ENCODE results near the gene MAP3K15.

Gene MAP3K15, protein sequence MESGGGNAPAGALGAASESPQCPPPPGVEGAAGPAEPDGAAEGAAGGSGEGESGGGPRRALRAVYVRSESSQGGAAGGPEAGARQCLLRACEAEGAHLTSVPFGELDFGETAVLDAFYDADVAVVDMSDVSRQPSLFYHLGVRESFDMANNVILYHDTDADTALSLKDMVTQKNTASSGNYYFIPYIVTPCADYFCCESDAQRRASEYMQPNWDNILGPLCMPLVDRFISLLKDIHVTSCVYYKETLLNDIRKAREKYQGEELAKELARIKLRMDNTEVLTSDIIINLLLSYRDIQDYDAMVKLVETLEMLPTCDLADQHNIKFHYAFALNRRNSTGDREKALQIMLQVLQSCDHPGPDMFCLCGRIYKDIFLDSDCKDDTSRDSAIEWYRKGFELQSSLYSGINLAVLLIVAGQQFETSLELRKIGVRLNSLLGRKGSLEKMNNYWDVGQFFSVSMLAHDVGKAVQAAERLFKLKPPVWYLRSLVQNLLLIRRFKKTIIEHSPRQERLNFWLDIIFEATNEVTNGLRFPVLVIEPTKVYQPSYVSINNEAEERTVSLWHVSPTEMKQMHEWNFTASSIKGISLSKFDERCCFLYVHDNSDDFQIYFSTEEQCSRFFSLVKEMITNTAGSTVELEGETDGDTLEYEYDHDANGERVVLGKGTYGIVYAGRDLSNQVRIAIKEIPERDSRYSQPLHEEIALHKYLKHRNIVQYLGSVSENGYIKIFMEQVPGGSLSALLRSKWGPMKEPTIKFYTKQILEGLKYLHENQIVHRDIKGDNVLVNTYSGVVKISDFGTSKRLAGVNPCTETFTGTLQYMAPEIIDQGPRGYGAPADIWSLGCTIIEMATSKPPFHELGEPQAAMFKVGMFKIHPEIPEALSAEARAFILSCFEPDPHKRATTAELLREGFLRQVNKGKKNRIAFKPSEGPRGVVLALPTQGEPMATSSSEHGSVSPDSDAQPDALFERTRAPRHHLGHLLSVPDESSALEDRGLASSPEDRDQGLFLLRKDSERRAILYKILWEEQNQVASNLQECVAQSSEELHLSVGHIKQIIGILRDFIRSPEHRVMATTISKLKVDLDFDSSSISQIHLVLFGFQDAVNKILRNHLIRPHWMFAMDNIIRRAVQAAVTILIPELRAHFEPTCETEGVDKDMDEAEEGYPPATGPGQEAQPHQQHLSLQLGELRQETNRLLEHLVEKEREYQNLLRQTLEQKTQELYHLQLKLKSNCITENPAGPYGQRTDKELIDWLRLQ (N-terminal part only)
- 0 to 0.19 (median 0) reads per million in 3 donors for total RNA-seq

GRCh38 chrX:19514791-19515614 lies at the start of gene MAP3K15:
MAP3K15 (minus strand) TSS chrX:19515508; CDS start chrX:19515261, 247 bp downstream.
- no peak within 1 kb of the TSS for H3K27ac ChIP-seq (ENCODE audit: insufficient read depth, low read length, poor library complexity, severe bottlenecking)
- H3K4me3 ChIP-seq (ENCODE audit: insufficient read depth, low read depth, low read length, poor library complexity, severe bottlenecking), result no peak within 1 kb of the TSS
- H3K9me3 ChIP-seq (ENCODE audit: control insufficient read depth, low read length), result no peaks in the 10 kb centered on the region
- DNase-seq, result no peak
- H3K27me3 ChIP-seq (replicated peaks; ENCODE audit: control insufficient read depth, insufficient read depth, low read length, poor library complexity, severe bottlenecking), result no peaks in the 10 kb centered on the region
- H3K36me3 ChIP-seq (ENCODE audit: control insufficient read depth, insufficient read depth, low read length), result no peaks in the 10 kb centered on the region
- no peaks in the 10 kb centered on the region for H3K4me1 ChIP-seq (ENCODE audit: control insufficient read depth, insufficient read depth, low read length, poor library complexity, severe bottlenecking)

DNA sequence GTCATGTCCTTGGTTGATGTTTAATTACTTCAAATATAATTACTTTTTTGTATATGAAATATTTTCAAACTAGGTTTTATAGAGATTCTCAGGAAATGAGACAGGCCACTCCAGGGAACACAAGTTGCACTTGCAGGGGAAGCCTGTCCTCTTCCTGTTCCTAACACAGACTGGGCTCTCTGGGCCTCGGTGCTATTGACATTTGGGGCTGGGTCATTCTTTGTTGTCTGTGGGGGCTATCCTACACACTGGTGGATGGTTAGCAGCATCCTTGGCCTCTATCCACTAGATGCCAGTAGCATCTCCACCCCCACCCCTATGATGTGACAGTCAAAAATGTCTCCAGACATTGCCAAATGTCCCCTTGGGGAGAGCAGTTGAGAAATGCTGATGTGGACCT lies 49.3 kb upstream of the MAP3K15 start:
- Histone ChIP-seq H3K27me3 (replicated peaks; ENCODE audit: control insufficient read depth, insufficient read depth, low read length, poor library complexity, severe bottlenecking) (no peaks in the 10 kb centered on the region), H3K4me3 (ENCODE audit: insufficient read depth, low read depth, low read length, poor library complexity, severe bottlenecking) (no peak overlapping the region), H3K9me3 (ENCODE audit: control insufficient read depth, low read length) (no peaks in the 10 kb centered on the region), H3K36me3 (ENCODE audit: control insufficient read depth, insufficient read depth, low read length) (no peaks in the 10 kb centered on the region), H3K4me1 (ENCODE audit: control insufficient read depth, insufficient read depth, low read length, poor library complexity, severe bottlenecking) (no peaks in the 10 kb centered on the region), H3K27ac (ENCODE audit: insufficient read depth, low read length, poor library complexity, severe bottlenecking) (no peak overlapping the region)
- no peak for DNase-seq

DNA sequence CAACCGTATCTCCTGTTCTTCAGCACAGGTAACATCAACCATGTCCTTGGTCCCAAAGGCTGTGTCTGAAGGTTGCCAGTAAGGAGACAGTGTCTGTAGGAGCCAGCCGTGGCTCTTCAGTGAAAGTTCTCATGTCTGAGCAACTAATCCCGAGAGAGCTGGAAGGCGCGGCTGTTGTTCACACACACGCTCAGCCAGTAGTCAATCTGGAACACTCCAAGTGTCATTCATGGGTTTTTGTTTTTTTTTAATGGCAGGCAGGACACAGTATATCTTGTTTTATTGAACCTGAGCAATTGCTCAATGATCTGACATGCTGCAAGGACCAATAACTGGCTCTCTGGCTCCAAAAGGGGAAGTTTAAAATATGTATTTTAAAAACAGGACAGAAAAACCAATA lies 48.4 kb upstream of the MAP3K15 start:
- no peaks in the 10 kb centered on the region for H3K27me3 ChIP-seq (replicated peaks; ENCODE audit: control insufficient read depth, insufficient read depth, low read length, poor library complexity, severe bottlenecking)

GRCh38 chrX:19563327-19563726 lies 48.0 kb upstream of the MAP3K15 start:
- H3K36me3 ChIP-seq (ENCODE audit: control insufficient read depth, insufficient read depth, low read length), result no peaks in the 10 kb centered on the region
- no peak for DNase-seq
- no peaks in the 10 kb centered on the region for H3K9me3 ChIP-seq (ENCODE audit: control insufficient read depth, low read length)
- H3K4me3 ChIP-seq (ENCODE audit: insufficient read depth, low read depth, low read length, poor library complexity, severe bottlenecking), result no peak overlapping the region
- no peaks in the 10 kb centered on the region for H3K4me1 ChIP-seq (ENCODE audit: control insufficient read depth, insufficient read depth, low read length, poor library complexity, severe bottlenecking)
- H3K27ac ChIP-seq (ENCODE audit: insufficient read depth, low read length, poor library complexity, severe bottlenecking), result no peak overlapping the region
- no peaks in the 10 kb centered on the region for H3K27me3 ChIP-seq (replicated peaks; ENCODE audit: control insufficient read depth, insufficient read depth, low read length, poor library complexity, severe bottlenecking)

More for the DNA sequence above, 48.4 kb upstream of the MAP3K15 start:
- H3K36me3 ChIP-seq (ENCODE audit: control insufficient read depth, insufficient read depth, low read length), result no peaks in the 10 kb centered on the region
- no peak overlapping the region for H3K27ac ChIP-seq (ENCODE audit: insufficient read depth, low read length, poor library complexity, severe bottlenecking)
- no peaks in the 10 kb centered on the region for H3K9me3 ChIP-seq (ENCODE audit: control insufficient read depth, low read length)
- no peak for DNase-seq
- no peak overlapping the region for H3K4me3 ChIP-seq (ENCODE audit: insufficient read depth, low read depth, low read length, poor library complexity, severe bottlenecking)
- no peaks in the 10 kb centered on the region for H3K4me1 ChIP-seq (ENCODE audit: control insufficient read depth, insufficient read depth, low read length, poor library complexity, severe bottlenecking)

- Histone ChIP-seq H3K9me3 (ENCODE audit: control insufficient read depth, low read length) (no peaks in the 10 kb centered on the region), H3K36me3 (ENCODE audit: control insufficient read depth, insufficient read depth, low read length) (no peaks in the 10 kb centered on the region), H3K4me1 (ENCODE audit: control insufficient read depth, insufficient read depth, low read length, poor library complexity, severe bottlenecking) (no peaks in the 10 kb centered on the region), H3K4me3 (ENCODE audit: insufficient read depth, low read depth, low read length, poor library complexity, severe bottlenecking) (no peak overlapping the region), H3K27me3 (replicated peaks; ENCODE audit: control insufficient read depth, insufficient read depth, low read length, poor library complexity, severe bottlenecking) (no peaks in the 10 kb centered on the region), H3K27ac (ENCODE audit: insufficient read depth, low read length, poor library complexity, severe bottlenecking) (no peak overlapping the region)
- no peak for DNase-seq
Observed at GRCh38 chrX:19560611-19561010, 45.3 kb upstream of the MAP3K15 start.

DNA sequence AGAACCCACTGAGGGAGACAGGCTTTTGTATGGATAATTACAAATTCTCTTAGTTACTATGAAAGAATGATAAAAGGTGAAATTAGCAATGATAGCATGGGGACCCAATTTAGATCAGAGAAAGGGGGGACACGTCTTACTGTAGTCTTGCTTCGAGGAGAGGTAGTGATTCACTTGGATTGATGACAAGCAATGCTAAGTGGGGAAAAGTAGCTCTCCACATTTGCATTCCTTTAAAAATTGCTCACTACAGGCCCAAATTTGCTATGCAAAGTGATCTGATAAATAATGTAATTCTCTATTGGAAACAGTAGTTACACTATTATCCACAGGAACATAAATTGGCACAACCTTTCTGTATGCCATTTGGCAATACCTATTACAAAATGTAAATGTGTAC lies 42.5 kb upstream of the MAP3K15 start:
- no peak overlapping the region for H3K27ac ChIP-seq (ENCODE audit: insufficient read depth, low read length, poor library complexity, severe bottlenecking)
- H3K4me3 ChIP-seq (ENCODE audit: insufficient read depth, low read depth, low read length, poor library complexity, severe bottlenecking), result no peak overlapping the region
- no peak for DNase-seq
- H3K9me3 ChIP-seq (ENCODE audit: control insufficient read depth, low read length), result no peaks in the 10 kb centered on the region
- no peaks in the 10 kb centered on the region for H3K4me1 ChIP-seq (ENCODE audit: control insufficient read depth, insufficient read depth, low read length, poor library complexity, severe bottlenecking)
- H3K27me3 ChIP-seq (replicated peaks; ENCODE audit: control insufficient read depth, insufficient read depth, low read length, poor library complexity, severe bottlenecking), result no peaks in the 10 kb centered on the region
- no peaks in the 10 kb centered on the region for H3K36me3 ChIP-seq (ENCODE audit: control insufficient read depth, insufficient read depth, low read length)

GRCh38 chrX:19556202-19556601 lies 40.9 kb upstream of the MAP3K15 start:
- no peak overlapping the region for H3K4me3 ChIP-seq (ENCODE audit: insufficient read depth, low read depth, low read length, poor library complexity, severe bottlenecking)
- no peak overlapping the region for H3K27ac ChIP-seq (ENCODE audit: insufficient read depth, low read length, poor library complexity, severe bottlenecking)
- no peaks in the 10 kb centered on the region for H3K4me1 ChIP-seq (ENCODE audit: control insufficient read depth, insufficient read depth, low read length, poor library complexity, severe bottlenecking)
- no peak for DNase-seq
- no peaks in the 10 kb centered on the region for H3K27me3 ChIP-seq (replicated peaks; ENCODE audit: control insufficient read depth, insufficient read depth, low read length, poor library complexity, severe bottlenecking)
- no peaks in the 10 kb centered on the region for H3K9me3 ChIP-seq (ENCODE audit: control insufficient read depth, low read length)
- H3K36me3 ChIP-seq (ENCODE audit: control insufficient read depth, insufficient read depth, low read length), result no peaks in the 10 kb centered on the region

GRCh38 chrX:19555683-19556082 lies 40.4 kb upstream of the MAP3K15 start:
- no peak for DNase-seq
- Histone ChIP-seq H3K4me3 (ENCODE audit: insufficient read depth, low read depth, low read length, poor library complexity, severe bottlenecking) (no peak overlapping the region), H3K9me3 (ENCODE audit: control insufficient read depth, low read length) (no peaks in the 10 kb centered on the region), H3K4me1 (ENCODE audit: control insufficient read depth, insufficient read depth, low read length, poor library complexity, severe bottlenecking) (no peaks in the 10 kb centered on the region), H3K36me3 (ENCODE audit: control insufficient read depth, insufficient read depth, low read length) (no peaks in the 10 kb centered on the region), H3K27ac (ENCODE audit: insufficient read depth, low read length, poor library complexity, severe bottlenecking) (no peak overlapping the region), H3K27me3 (replicated peaks; ENCODE audit: control insufficient read depth, insufficient read depth, low read length, poor library complexity, severe bottlenecking) (no peaks in the 10 kb centered on the region)

GRCh38 chrX:19555236-19555635 lies 39.9 kb upstream of the MAP3K15 start:
- Histone ChIP-seq H3K4me1 (ENCODE audit: control insufficient read depth, insufficient read depth, low read length, poor library complexity, severe bottlenecking) (no peaks in the 10 kb centered on the region), H3K27ac (ENCODE audit: insufficient read depth, low read length, poor library complexity, severe bottlenecking) (no peak overlapping the region), H3K4me3 (ENCODE audit: insufficient read depth, low read depth, low read length, poor library complexity, severe bottlenecking) (no peak overlapping the region), H3K9me3 (ENCODE audit: control insufficient read depth, low read length) (no peaks in the 10 kb centered on the region), H3K36me3 (ENCODE audit: control insufficient read depth, insufficient read depth, low read length) (no peaks in the 10 kb centered on the region), H3K27me3 (replicated peaks; ENCODE audit: control insufficient read depth, insufficient read depth, low read length, poor library complexity, severe bottlenecking) (no peaks in the 10 kb centered on the region)
- no peak for DNase-seq

Data from effector memory CD4-positive, alpha-beta T cell (primary cell).